Activated CD8-positive, alpha-beta memory T cell treated with anti-CD3 and anti-CD28 coated beads for 1 hour (primary cell): Measurements from ENCODE around the gene WNT2.
"Not testable (repeated sequence)": the region's sequence is repeated elsewhere in the genome, so short reads cannot be mapped to it uniquely, and the experiment has no call there.

ENCODE experiments used
- DNase-seq, 2 donors: peaks; one replicate each; pipeline ENCODE4 v3.0.0-alpha.2; 2020; ENCODE audit warnings: low read depth in 1 of 2; ENCODE audit errors: extremely low read depth in 1 of 2

WNT2 gene

GRCh38 chr7:117270371-117270770 lies 52.5 kb downstream of the WNT2 start:
- DNase-seq, result no peak

GRCh38 chr7:117269886-117270285 lies 53.0 kb downstream of the WNT2 start:
- no peak for DNase-seq

GRCh38 chr7:117269417-117269816 lies 53.4 kb downstream of the WNT2 start:
- DNase-seq, result no peak

- DNase-seq, result no peak
Observed at GRCh38 chr7:117264716-117265115, 58.1 kb downstream of the WNT2 start.

- DNase-seq, result no peak
Observed at GRCh38 chr7:117262546-117262945, 60.3 kb downstream of the WNT2 start.

GRCh38 chr7:117259615-117260014 lies 63.2 kb downstream of the WNT2 start:
- DNase-seq, result no peak

GRCh38 chr7:117251687-117252086 lies 71.2 kb downstream of the WNT2 start:
- DNase-seq, result no peak

- DNase-seq, result no peak
Observed at GRCh38 chr7:117250801-117251200, 72.1 kb downstream of the WNT2 start.

- no peak for DNase-seq
Observed at GRCh38 chr7:117250245-117250644, 72.6 kb downstream of the WNT2 start.

GRCh38 chr7:117249696-117250095 lies 73.2 kb downstream of the WNT2 start:
- DNase-seq, result no peak

- no peak for DNase-seq
Observed at GRCh38 chr7:117248829-117249228, 74.0 kb downstream of the WNT2 start.

GRCh38 chr7:117247809-117248208 lies 75.0 kb downstream of the WNT2 start:
- DNase-seq, result no peak

- DNase-seq, result not testable (repeated sequence)
Observed at GRCh38 chr7:117245703-117246102, 77.2 kb downstream of the WNT2 start.

- no peak for DNase-seq
Observed at GRCh38 chr7:117243390-117243789, 79.5 kb downstream of the WNT2 start.

- no peak for DNase-seq
Observed at GRCh38 chr7:117241088-117241487, 81.8 kb downstream of the WNT2 start.

GRCh38 chr7:117238937-117239336 lies 83.9 kb downstream of the WNT2 start:
- DNase-seq, result no peak

GRCh38 chr7:117238472-117238871 lies 84.4 kb downstream of the WNT2 start:
- DNase-seq, result no peak

- no peak for DNase-seq
Observed at GRCh38 chr7:117237646-117238045, 85.2 kb downstream of the WNT2 start.

- DNase-seq, result no peak
Observed at GRCh38 chr7:117231047-117231359, 91.9 kb downstream of the WNT2 start.

- DNase-seq, result no peak
Observed at GRCh38 chr7:117230276-117231046, 92.4 kb downstream of the WNT2 start.

- DNase-seq, result no peak
Observed at GRCh38 chr7:117229350-117229749, 93.5 kb downstream of the WNT2 start.

- no peak for DNase-seq
Observed at GRCh38 chr7:117227091-117227490, 95.8 kb downstream of the WNT2 start.

- DNase-seq, result no peak
Observed at GRCh38 chr7:117225536-117225935, 97.3 kb downstream of the WNT2 start.
